Measurements from ENCODE around the gene DNAJC21. TPM values are rescaled to one million over a fixed set of nuclear protein-coding genes. Genes with fewer than 3 reads are reported as not detected.
A peak's percentile ranks its signal among the peaks of the same experiment; 100 is the strongest.

The DNAJC21 gene
- total and polyA plus RNA-seq, 9 of the 15 experiments (the other 6 are each of a cell fraction or from before 2014, with no cell fraction given) = 26.6 to 105 (median 70.7) TPM

GRCh38 chr5:34898258-34898895, 31.0 kb upstream of the DNAJC21 start (continued):
- TF ChIP-seq CREB3L1 (IDR thresholded peaks at IDR 0.05; ENCODE audit: borderline replicate concordance, low read depth) = no peak
- TF ChIP-seq ERF (CRISPR knock-in tag; IDR thresholded peaks at IDR 0.05) = no peak
- TF ChIP-seq CBFB (CRISPR knock-in tag; IDR thresholded peaks at IDR 0.05) = no peak
- no peak for TF ChIP-seq ZNF41 (CRISPR knock-in tag; conservative IDR thresholded peaks at IDR 0.05)
- TF ChIP-seq, protein P1, sequence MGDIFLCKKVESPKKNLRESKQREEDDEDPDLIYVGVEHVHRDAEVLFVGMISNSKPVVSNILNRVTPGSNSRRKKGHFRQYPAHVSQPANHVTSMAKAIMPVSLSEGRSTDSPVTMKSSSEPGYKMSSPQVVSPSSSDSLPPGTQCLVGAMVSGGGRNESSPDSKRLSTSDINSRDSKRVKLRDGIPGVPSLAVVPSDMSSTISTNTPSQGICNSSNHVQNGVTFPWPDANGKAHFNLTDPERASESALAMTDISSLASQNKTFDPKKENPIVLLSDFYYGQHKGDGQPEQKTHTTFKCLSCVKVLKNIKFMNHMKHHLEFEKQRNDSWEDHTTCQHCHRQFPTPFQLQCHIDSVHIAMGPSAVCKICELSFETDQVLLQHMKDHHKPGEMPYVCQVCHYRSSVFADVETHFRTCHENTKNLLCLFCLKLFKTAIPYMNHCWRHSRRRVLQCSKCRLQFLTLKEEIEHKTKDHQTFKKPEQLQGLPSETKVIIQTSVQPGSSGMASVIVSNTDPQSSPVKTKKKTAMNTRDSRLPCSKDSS (IDR thresholded peaks at IDR 0.05; ENCODE audit: low read depth, partially characterized antibody) = no peak
- TF ChIP-seq RAD21 (CRISPR knock-in tag; conservative IDR thresholded peaks at IDR 0.05 in 1 of 2, IDR thresholded peaks at IDR 0.05 in 1 of 2) = peak; percentile 97 to 98
- peak; percentile 98 for TF ChIP-seq SMC3 (conservative IDR thresholded peaks at IDR 0.05; ENCODE audit: insufficient read depth, low read depth, low read length)
- TF ChIP-seq NCOA6 (IDR thresholded peaks at IDR 0.05) = no peak
- no peak for TF ChIP-seq ZNF655 (CRISPR knock-in tag; IDR thresholded peaks at IDR 0.05)
- TF ChIP-seq TRIM28 (IDR thresholded peaks at IDR 0.05) = 0 out of 2 replicates have a peak, but pooled peaks have one; percentile 21
- no peak for TF ChIP-seq RNF2 (IDR thresholded peaks at IDR 0.05)
- TF ChIP-seq STAG1 (CRISPR knock-in tag; IDR thresholded peaks at IDR 0.05; ENCODE audit: borderline replicate concordance) = peak; percentile 55; the same call in 1 of the 2 replicates
- no peak for TF ChIP-seq SPI1 (IDR thresholded peaks at IDR 0.05; ENCODE audit: borderline replicate concordance, low read depth, low read length)
- TF ChIP-seq ZNF639 (CRISPR knock-in tag; conservative IDR thresholded peaks at IDR 0.05 in 1 of 2, IDR thresholded peaks at IDR 0.05 in 1 of 2) = no peak
- no peak for TF ChIP-seq XRCC3 (IDR thresholded peaks at IDR 0.05)
- no peak for TF ChIP-seq TCF7 (IDR thresholded peaks at IDR 0.05; ENCODE audit: borderline replicate concordance)
- TF ChIP-seq, protein P2, sequence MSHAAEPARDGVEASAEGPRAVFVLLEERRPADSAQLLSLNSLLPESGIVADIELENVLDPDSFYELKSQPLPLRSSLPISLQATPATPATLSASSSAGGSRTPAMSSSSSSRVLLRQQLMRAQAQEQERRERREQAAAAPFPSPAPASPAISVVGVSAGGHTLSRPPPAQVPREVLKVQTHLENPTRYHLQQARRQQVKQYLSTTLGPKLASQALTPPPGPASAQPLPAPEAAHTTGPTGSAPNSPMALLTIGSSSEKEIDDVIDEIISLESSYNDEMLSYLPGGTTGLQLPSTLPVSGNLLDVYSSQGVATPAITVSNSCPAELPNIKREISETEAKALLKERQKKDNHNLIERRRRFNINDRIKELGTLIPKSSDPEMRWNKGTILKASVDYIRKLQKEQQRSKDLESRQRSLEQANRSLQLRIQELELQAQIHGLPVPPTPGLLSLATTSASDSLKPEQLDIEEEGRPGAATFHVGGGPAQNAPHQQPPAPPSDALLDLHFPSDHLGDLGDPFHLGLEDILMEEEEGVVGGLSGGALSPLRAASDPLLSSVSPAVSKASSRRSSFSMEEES (CRISPR knock-in tag; IDR thresholded peaks at IDR 0.05) = no peak
- TF ChIP-seq E2F5 (CRISPR knock-in tag; IDR thresholded peaks at IDR 0.05) = no peak
- TF ChIP-seq YBX1 (IDR thresholded peaks at IDR 0.05) = no peak
- TF ChIP-seq ZNF445 (CRISPR knock-in tag; IDR thresholded peaks at IDR 0.05; ENCODE audit: low read depth) = no peak
